Panc1 (cell line): Measurements from ENCODE around the gene MEGF6. TPM values are rescaled to one million over a fixed set of nuclear protein-coding genes. Genes with fewer than 3 reads are reported as not detected.

ENCODE experiments used
- ATAC-seq: fragments of 200-7000 bp; cut with Tn5 transposase; 2 replicates; pipeline ENCODE4 v1.9.1; 2020; ENCODE audit warnings: mild to moderate bottlenecking, moderate library complexity
- BruUV-seq: library from RNA; stranded (reverse); fragments of 400-500 nt; replicated peaks from 2 replicates; lab custom pipeline; 2021; lab: Mats Ljungman, UMichigan
- CTCF ChIA-PET: fragments of 300-600 bp; sonication (Branson Sonifier 250); formaldehyde crosslinking; loops from one replicate; lab custom pipeline; 2022; ENCODE audit warnings: antibody characterized with exemption; lab: Charles Lee
- POLR2A ChIA-PET: fragments of 300-600 bp; sonication (Branson Sonifier 250); formaldehyde crosslinking; loops from one replicate; lab custom pipeline; 2022; ENCODE audit warnings: antibody characterized with exemption; lab: Charles Lee
- DNase-seq: peaks from one replicate; pipeline ENCODE4 v3.0.0-alpha.2; 2010; ENCODE audit warnings: low read depth, low spot score
- H3K27ac ChIP-seq: 2 replicates; pipeline ENCODE4 v1.5.1; 2011; ENCODE audit warnings: mild to moderate bottlenecking, low read length, inconsistent platforms
- H3K27me3 ChIP-seq: fragments of 200-500 bp; sonication (Bioruptor generic); 2 replicates; pipeline ENCODE4 v1.6.0; 2014; ENCODE audit warnings: low read length, inconsistent platforms; ENCODE audit not compliant: control insufficient read depth, insufficient read depth
- H3K36me3 ChIP-seq: fragments of 200-500 bp; sonication (Bioruptor generic); 2 replicates; pipeline ENCODE4 v1.5.1; 2014; ENCODE audit warnings: inconsistent platforms, mild to moderate bottlenecking, low read length, moderate library complexity; ENCODE audit not compliant: control insufficient read depth, insufficient read depth
- H3K4me1 ChIP-seq: 2 replicates; pipeline ENCODE4 v1.5.1; 2011; ENCODE audit warnings: inconsistent platforms, mild to moderate bottlenecking, low read length, moderate library complexity; ENCODE audit not compliant: control insufficient read depth, insufficient read depth
- H3K4me3 ChIP-seq, 2 experiments: 2 replicates each; pipeline ENCODE4 v1.5.1; 2011 to 2012; ENCODE audit warnings: low read depth in 2 of 2, low read length in 2 of 2, mild to moderate bottlenecking in 2 of 2, inconsistent platforms in 1 of 2, moderate library complexity in 1 of 2
- H3K9me3 ChIP-seq: fragments of 200-500 bp; sonication (Bioruptor generic); 2 replicates; pipeline ENCODE4 v1.5.1; 2014; ENCODE audit warnings: low read depth, mild to moderate bottlenecking, inconsistent platforms, low read length, moderate library complexity; ENCODE audit not compliant: control insufficient read depth, insufficient read depth
- POLR2AphosphoS5 ChIP-seq: IDR thresholded peaks from 2 replicates; pipeline ENCODE4 v1.6.1; 2012; ENCODE audit warnings: mild to moderate bottlenecking, low read depth, low read length, moderate library complexity
- SIN3A ChIP-seq: IDR thresholded peaks from 2 replicates; pipeline ENCODE4 v1.6.1; 2012; ENCODE audit warnings: low read depth, mild to moderate bottlenecking, low read length, moderate library complexity, borderline replicate concordance; ENCODE audit not compliant: insufficient read depth
- TCF7L2 ChIP-seq: IDR thresholded peaks from 2 replicates; pipeline ENCODE4 v1.6.1; 2011; ENCODE audit warnings: mild to moderate bottlenecking, low read depth, low read length, inconsistent platforms
- in situ Hi-C: cut with HindIII; loops from 2 replicates; pipeline ENCODE4 v1.10.0; 2016; ENCODE audit warnings: low sequenced_read_pairs, low pct_unique_long_range_greater_than_20kb
- intact Hi-C: fragments of 100-400 bp; cut with micrococcal nuclease; formaldehyde crosslinking; loops from one replicate; pipeline ENCODE4 v1.10.0; 2022; ENCODE audit not compliant: unreplicated experiment
- total RNA-seq: library from RNA; stranded (reverse); gene quantifications from one replicate; pipeline ENCODE4 v1.2.1, GENCODE V29; 2021; ENCODE audit not compliant: unreplicated experiment
- TF ChIP-seq, protein P1 (sequence below), 2 experiments: IDR thresholded peaks; 2 replicates each; pipeline ENCODE4 v1.6.1; 2011 to 2012; ENCODE audit warnings: low read depth in 2 of 2, control low read depth in 1 of 2, low read length in 1 of 2, mild to moderate bottlenecking in 1 of 2, moderate library complexity in 1 of 2; ENCODE audit not compliant: insufficient read depth in 1 of 2
- TF ChIP-seq, protein P2 (sequence below): fragments of 450-650 bp; IDR thresholded peaks from 2 replicates; pipeline ENCODE4 v1.5.1; 2017; ENCODE audit warnings: mild to moderate bottlenecking

Gene MEGF6
- total RNA-seq, 1 experiment from 2014 or later = 32.6 TPM

DNA sequence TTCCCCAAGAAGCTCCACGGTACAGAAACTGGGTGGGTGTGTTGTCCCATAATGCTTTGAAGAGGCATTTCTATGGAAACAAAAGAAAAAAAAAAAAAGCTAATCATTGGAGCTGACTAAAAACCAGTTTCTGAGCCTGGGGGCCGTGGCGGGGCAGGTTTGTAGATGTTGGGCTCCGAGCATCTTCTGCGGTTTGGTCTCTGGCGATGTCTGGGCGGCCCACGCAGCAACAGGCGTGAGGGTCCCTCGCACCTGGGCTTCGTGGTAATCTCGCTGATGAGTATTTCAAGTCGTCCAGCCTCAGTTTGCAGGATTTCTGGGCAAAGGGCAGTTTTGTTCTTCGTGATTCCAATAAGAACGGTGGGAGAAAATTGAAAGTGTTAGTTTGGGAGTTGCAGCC is 47.8 kb upstream of the MEGF6 start:
- Histone ChIP-seq H3K4me3 (no peak overlapping the region), H3K27ac (no peak overlapping the region), H3K9me3 (no peaks in the 10 kb centered on the region), H3K27me3 (no peaks in the 10 kb centered on the region), H3K36me3 (no peaks in the 10 kb centered on the region), H3K4me1 (peaks cover 3% of the 10 kb centered on the region)
- TF ChIP-seq TCF7L2 = no peak
- TF ChIP-seq SIN3A = no peak
- TF ChIP-seq POLR2AphosphoS5 = no peak
- TF ChIP-seq, protein P1, sequence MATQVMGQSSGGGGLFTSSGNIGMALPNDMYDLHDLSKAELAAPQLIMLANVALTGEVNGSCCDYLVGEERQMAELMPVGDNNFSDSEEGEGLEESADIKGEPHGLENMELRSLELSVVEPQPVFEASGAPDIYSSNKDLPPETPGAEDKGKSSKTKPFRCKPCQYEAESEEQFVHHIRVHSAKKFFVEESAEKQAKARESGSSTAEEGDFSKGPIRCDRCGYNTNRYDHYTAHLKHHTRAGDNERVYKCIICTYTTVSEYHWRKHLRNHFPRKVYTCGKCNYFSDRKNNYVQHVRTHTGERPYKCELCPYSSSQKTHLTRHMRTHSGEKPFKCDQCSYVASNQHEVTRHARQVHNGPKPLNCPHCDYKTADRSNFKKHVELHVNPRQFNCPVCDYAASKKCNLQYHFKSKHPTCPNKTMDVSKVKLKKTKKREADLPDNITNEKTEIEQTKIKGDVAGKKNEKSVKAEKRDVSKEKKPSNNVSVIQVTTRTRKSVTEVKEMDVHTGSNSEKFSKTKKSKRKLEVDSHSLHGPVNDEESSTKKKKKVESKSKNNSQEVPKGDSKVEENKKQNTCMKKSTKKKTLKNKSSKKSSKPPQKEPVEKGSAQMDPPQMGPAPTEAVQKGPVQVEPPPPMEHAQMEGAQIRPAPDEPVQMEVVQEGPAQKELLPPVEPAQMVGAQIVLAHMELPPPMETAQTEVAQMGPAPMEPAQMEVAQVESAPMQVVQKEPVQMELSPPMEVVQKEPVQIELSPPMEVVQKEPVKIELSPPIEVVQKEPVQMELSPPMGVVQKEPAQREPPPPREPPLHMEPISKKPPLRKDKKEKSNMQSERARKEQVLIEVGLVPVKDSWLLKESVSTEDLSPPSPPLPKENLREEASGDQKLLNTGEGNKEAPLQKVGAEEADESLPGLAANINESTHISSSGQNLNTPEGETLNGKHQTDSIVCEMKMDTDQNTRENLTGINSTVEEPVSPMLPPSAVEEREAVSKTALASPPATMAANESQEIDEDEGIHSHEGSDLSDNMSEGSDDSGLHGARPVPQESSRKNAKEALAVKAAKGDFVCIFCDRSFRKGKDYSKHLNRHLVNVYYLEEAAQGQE (IDR thresholded peaks at IDR 0.05; ENCODE audit: insufficient read depth in 1 of 2, low read depth in 2 of 2, low read length in 1 of 2) = no peak
- TF ChIP-seq, protein P2, sequence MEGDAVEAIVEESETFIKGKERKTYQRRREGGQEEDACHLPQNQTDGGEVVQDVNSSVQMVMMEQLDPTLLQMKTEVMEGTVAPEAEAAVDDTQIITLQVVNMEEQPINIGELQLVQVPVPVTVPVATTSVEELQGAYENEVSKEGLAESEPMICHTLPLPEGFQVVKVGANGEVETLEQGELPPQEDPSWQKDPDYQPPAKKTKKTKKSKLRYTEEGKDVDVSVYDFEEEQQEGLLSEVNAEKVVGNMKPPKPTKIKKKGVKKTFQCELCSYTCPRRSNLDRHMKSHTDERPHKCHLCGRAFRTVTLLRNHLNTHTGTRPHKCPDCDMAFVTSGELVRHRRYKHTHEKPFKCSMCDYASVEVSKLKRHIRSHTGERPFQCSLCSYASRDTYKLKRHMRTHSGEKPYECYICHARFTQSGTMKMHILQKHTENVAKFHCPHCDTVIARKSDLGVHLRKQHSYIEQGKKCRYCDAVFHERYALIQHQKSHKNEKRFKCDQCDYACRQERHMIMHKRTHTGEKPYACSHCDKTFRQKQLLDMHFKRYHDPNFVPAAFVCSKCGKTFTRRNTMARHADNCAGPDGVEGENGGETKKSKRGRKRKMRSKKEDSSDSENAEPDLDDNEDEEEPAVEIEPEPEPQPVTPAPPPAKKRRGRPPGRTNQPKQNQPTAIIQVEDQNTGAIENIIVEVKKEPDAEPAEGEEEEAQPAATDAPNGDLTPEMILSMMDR = no peak
- ATAC-seq = no peak
- intact Hi-C loops (loop anchor here (10.0 kb wide), 1 partner anchor 66 kb away; no protein-coding TSS in a partner anchor), in situ Hi-C loops (no loop called here)
- no TSS peak for BruUV-seq
- POLR2A ChIA-PET = no interaction called here
- CTCF ChIA-PET = interaction anchor here (0.7 kb wide), 1 partner anchor 66 kb away, joined by 5 read pairs; no protein-coding TSS in a partner anchor
- DNase-seq = no peak

DNA sequence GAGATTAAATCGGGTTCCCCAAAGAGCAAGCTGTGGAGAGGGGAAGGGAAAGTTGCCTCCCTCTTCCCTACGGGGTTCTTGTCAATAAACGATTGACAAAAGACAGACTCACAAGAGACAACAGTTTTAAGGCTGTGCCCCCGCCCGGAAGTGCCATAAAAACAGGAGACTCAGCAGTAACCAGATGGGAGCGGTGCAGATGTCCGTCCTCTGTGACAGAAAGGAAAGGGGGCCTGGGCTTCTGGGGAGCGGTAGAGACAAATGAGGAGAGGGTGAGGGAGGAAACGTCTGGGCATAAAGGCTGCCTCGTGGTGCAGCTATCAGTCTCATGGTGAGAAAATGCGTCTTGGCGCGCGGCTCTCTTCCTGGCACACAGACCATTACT is 46.9 kb upstream of the MEGF6 start:
- POLR2A ChIA-PET = interaction anchor here (0.8 kb wide), 1 partner anchor 10 kb away, joined by 5 read pairs; no protein-coding TSS in a partner anchor
- H3K27me3 ChIP-seq = no peaks in the 10 kb centered on the region
- H3K36me3 ChIP-seq = no peaks in the 10 kb centered on the region
- CTCF ChIA-PET = no interaction called here
- peaks cover 3% of the 10 kb centered on the region for H3K4me1 ChIP-seq
- in situ Hi-C loops = no loop called here
- peak overlapping the region; percentile 25; the same call in 1 of the 2 replicates for H3K27ac ChIP-seq
- no peaks in the 10 kb centered on the region for H3K9me3 ChIP-seq
- no peak for ATAC-seq
- no peak overlapping the region for H3K4me3 ChIP-seq
- TF ChIP-seq SIN3A = no peak
- TF ChIP-seq, protein P2 = no peak
- no peak for TF ChIP-seq TCF7L2
- TF ChIP-seq POLR2AphosphoS5 = no peak
- TF ChIP-seq, protein P1 (IDR thresholded peaks at IDR 0.05; ENCODE audit: insufficient read depth in 1 of 2, low read depth in 2 of 2, low read length in 1 of 2) = no peak
- no peak for DNase-seq
- intact Hi-C loops = loop anchor here (10.0 kb wide), 1 partner anchor 67 kb away; no protein-coding TSS in a partner anchor
- no TSS peak for BruUV-seq
